NCI-H345 treated with DMSO at 0.1 percent for 48 hours (cell line): ENCODE results near the gene GDF11.
"Not testable (repeated sequence)": the region's sequence is repeated elsewhere in the genome, so short reads cannot be mapped to it uniquely, and the experiment has no call there.

Source experiments
- DNase-seq: peaks from one replicate; lab custom pipeline; 2025; ENCODE audit not compliant: unreplicated experiment; lab: John Stamatoyannopoulos, UW

GDF11 gene

DNA sequence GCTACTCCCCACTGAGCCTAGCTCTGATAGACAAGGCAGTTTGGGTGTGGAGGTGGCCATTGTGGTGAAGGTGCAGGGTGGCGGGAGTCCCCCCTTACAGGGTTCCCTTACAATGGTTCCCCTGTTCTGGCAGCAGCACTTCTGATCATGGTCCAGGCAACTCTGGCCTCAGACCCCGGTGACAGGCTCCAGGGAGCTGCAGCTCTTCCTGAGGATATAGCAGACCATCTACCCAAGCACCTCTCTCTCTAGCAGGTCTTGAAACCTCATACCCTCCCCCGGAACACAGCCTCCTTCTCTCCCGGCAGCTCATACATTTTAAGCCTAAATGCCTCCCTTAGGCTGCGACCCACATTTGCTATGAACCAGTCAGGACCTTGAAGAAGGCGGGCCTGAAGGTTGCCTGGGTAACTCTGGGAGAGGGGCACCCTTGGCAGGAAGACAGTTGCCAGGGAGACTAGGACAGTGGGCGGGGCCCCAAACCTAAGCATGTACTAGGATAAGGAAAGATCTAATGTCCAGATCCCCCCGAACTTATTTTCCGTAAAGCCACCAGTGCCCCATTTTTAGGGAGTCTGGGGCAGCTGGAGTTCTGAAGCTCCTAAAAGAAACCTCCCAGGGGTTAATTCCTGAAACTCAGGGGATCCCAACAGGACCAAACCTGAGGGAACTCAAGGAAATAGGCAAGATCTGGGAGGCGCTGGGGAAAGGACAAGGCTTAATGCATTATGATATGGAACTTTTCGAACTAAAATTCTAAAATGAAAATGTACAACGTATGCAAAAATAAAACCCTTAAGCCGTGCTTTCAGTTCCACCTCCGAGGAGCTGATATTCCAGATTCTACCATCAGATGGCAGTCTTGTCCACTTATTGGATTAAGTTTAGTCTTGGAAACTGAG, 4.5 kb upstream of the GDF11 start:
- peak; percentile 75 for DNase-seq

DNA sequence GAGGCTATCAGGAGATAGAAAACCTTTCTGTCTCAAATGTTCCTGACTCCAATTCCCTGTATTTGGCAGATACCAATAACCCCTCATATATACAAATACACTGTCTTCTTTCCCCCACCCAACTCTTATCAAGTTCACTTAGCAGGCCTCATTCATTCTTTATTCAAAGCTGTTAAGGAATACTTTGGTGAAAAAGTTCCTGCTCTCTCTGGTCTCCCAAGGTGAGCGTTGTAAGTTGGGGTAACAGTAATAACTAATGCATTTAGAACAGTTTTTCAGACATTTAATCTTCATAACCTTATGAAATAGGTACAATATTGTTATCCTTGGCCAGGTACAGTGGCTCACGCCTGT, 3.9 kb upstream of the GDF11 start:
- DNase-seq: no peak

DNA sequence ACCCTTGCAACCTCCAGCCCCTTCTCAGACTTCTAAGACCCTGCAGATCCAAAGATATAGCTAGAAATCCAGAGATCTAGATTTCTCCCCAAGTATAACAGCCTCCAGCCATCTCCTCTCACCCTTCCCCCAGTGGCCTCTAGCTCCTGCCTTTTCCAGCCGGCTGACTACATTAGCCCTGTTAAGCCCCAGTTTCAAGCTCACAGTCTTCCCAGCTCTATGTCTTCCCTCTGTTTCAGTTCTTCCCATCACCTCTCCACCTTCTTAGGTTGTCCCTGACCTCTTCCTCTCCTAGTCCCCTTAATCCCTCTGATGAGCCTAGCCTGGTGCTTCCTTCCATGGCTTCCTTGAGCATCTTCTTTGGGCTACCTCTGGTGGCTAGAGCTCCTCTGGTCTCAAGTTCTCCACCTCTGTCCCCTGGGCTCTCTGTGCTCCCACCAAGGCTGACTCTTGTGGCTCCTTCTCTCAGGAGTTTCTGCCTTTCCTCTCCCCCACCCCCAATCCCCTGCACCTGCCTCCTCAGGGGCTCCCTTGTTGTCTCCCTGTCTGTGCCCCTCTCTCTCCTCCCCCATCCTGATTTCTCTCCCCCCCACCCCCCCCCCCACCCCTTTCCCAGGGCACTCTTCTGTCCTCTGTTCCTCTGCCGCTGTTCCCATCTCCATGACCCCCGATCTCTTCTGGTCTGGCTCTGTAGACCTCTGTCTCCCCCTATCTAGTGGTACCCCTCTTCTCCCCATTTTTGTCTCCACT, 816 bp upstream of the GDF11 start:
- DNase-seq: no peak

DNA sequence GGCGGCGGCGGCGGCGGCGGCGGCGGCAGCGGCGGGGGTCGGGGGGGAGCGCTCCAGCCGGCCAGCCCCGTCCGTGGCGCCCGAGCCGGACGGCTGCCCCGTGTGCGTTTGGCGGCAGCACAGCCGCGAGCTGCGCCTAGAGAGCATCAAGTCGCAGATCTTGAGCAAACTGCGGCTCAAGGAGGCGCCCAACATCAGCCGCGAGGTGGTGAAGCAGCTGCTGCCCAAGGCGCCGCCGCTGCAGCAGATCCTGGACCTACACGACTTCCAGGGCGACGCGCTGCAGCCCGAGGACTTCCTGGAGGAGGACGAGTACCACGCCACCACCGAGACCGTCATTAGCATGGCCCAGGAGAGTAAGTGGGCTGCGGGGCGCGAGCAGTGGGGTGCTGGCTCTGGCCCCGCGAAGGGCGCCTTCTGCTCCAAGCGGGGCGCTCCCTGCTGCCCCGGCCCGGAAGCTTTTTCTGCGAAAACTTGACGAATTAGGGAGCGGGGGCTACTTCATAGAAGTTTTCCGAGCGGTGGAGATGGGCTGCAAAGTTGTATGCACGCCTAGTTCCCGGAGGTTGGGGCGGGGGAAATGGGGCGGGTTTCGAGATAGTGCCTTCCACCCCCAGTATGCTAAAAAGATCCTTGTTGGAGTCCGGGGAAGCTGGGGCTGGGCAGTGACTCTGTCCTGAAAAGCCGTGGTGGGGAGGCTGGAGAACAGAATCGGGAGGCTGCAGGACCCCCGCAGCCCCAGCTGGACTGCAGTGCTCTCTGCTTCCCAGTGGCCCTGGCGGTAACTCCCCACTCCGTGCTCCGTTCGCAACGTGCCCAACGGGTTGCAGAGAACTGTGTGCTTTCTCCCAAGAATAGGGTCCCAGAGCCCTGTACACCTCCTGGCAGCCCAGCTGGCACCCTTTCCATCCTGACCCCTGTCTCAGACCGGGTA, 751 bp downstream of the GDF11 start:
- no peak for DNase-seq

DNA sequence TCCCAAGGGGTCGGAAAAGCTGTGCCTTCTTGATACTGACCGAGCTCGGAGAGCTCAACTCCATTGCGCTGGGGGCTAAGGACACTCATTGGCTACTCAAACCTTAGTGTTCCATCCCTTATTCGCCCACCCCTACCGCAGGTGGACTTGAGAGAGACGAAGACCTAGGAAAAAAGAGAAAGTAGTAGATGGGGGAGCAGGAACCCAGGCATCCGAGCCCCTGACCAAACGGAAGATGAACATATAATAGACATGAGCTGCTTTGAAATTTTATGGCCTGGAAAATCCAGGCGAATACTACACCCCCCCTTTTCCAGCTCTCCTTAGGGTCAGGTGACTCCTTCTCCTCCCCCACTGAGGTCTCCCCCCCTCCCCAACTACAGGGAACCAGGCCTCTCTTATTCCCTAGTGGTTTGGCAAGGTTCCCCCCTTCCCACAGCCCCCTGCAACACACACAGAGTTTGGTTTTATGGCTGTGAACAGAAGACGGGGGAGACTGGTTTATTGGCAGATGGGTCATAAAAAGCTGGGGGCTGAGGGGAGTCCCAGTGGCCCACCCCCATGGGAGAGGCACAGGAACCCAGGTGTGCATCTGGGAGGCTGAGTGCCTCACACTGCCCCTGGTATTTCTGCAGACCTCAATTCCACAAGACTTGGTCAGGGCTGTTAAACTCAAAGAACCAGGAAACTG, 1.6 kb downstream of the GDF11 start:
- no peak for DNase-seq

DNA sequence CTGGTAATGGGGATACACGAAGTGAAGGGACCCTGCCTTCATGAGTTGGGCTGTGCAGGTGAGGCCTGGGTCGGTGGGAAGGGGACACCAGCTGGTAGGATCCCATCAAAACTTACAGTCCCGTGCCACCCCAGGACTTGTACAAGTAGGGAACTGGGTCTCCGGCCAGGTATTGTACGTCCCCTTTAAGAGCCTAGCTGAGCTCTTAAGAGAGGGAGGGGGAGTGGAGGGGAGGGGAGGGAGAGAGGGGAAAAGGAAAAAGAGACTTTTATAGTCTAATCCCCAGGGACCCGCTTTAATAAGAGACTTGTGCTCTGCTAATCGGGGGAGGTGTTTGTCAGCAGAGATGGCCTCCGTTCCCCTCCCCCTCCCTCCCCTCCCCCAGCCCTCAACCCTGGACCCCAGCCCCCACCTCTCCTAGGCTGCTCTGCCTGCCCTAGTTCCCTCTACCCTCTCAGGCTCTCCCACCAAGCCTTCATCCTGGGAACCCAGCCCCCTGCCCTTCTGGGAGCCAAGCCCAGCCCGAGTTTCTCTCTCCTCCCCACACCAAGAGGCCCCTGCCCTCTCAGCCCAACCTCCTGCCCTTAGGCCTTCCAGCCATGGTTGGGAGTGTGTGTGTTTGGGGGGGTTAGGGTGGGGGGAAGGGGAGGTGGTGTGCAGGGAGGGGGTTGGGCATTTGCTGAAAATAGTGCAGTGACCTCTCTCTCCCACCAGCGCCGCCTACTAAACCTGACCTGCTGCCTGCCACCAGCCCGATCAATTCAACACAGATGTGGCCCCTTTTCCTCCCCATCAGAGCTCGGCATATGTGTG, 2.6 kb downstream of the GDF11 start:
- DNase-seq: peak; percentile 33

DNA sequence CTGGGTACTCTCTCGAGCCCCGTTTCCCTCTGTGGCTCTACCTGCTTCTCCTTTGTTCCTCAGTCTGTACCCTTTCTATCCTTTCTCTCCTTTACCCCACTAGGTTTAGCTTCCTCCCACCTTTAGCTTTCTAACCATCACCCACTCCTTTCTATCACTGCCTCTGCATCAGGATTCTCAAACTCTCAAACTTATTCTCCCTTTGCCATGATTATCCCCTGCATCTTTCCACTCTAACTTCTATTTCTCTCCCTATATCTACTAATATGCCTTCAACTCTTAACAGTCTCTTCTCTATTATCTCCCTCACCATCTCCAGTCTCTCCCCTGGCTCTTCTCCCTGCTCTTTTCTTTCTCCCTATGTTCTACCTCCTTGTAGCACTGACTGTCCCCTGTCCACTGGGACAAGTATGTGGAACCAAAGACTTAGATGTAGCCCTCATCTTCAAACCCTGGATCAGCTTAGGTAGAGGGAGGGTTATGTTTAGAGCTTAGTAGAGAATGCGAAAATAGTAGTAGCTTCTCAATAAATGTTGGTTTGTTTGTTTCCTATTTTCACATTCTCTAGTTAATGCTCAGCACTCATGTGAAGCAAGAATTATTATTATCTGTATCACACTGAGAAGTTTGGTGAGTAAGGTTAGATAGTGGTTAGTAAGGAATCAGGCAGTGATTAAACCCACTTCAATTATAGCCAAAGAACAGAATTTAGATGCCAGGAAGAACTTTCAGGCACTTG, 3.4 kb downstream of the GDF11 start:
- DNase-seq: no peak

DNA sequence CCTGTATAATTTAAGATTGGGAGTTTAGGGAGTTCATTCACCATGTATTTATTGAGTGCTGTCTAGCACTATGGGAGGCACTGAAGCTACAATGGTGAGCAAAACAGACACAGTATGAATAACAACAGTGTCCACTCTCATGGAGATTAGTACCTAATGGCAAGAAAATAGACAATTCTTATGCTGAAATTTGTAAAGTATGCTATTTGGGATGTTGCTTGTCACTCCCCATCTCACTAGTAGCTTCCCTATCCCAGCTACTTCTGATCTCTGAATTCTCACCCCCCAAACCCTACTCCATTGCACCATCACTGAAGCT, 4.0 kb downstream of the GDF11 start:
- DNase-seq: no peak

DNA sequence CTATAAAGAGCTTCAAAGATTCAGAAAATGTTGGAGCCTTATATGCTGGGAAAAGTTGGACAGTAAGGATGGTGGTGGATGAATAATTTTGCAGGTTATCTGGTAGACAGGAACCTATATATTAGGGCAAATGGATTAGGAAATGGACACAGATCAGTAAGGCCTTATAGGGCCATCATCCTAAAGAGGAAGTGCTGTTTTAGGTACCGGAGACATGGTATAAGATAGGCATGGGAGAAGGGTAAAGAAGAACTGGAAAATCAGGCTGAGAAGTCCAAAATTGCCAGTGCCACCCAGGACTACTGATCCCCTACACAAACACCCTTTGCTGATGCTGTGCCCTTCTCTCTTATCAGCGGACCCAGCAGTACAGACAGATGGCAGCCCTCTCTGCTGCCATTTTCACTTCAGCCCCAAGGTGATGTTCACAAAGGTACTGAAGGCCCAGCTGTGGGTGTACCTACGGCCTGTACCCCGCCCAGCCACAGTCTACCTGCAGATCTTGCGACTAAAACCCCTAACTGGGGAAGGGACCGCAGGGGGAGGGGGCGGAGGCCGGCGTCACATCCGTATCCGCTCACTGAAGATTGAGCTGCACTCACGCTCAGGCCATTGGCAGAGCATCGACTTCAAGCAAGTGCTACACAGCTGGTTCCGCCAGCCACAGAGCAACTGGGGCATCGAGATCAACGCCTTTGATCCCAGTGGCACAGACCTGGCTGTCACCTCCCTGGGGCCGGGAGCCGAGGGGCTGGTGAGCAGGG, 5.5 kb downstream of the GDF11 start:
- no peak for DNase-seq

DNA sequence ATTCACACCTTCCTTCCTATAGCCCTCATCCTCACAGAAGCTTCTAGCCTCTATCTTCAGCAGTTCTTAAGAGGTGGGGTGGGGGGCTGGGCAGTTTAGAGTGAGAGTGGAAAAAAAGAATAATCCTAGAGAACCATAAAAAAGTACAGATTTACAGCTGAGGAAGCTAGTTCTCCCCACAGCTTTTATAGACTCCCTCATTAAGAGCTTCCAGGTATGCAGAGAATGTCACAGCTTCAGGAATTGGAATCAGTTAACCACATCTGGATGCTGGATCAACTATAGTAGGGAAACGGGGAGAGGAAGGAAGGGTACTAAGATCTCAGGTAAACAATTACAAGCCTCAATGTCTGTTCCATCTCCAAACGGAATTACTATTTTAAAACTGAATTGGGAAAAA, 12.3 kb downstream of the GDF11 start:
- DNase-seq: no peak

DNA sequence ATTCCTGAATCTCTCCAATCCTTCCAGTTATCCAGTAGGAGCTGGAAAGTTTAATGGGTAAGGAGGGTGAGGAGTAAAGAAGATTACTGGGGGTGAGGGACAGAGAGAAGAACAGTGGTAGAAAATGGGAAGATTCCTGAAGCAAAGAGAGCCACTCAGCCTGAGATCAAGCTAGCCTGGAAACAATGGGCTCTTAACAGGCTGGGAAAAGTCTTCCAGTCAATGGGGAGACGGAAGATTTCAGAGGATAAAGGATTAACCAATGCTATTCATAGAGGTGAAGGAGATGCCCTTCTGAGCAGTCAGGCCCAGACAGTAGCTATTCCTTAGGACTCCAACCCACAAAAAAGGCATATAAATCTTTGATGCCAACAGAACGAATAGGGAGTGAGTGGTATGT, 14.8 kb downstream of the GDF11 start:
- DNase-seq: no peak

DNA sequence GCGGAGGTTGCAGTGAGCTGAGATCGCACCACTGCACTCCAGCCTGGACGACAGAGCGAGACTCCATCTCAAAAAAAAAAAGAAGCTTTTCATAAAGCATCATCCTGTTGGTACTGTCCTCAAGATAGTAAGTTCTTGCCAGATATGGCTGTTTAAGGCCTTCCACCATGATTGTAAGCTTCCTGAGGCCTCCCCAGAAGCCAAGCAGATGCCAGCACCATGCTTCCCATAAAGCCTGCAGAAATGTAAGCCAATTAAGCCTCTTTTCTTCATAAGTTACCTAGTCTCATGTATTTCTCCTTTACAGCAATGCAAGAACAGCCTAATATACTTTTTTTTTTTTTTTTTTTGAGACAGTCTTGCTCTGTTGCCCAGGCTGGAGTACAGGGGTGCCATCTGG, 15.7 kb downstream of the GDF11 start:
- DNase-seq: not testable (repeated sequence)

DNA sequence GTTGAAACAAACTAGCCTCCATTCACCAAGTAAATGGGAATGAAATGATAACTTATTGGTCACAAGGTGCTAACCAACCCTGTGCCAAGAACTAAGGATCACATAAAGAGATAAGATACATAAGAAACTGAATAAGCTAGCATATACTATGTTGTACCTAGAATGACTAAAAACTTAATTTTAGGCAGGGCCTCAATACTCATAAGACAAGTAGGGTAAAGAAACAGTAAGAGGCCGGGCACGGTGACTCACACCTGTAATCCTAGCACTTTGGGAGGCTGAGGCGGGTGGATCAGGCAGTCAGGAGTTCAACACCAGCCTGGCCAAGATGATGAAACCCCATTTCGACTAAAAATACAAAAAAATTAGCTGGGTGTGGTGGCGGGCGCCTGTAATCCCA, 17.7 kb downstream of the GDF11 start:
- DNase-seq: no peak

DNA sequence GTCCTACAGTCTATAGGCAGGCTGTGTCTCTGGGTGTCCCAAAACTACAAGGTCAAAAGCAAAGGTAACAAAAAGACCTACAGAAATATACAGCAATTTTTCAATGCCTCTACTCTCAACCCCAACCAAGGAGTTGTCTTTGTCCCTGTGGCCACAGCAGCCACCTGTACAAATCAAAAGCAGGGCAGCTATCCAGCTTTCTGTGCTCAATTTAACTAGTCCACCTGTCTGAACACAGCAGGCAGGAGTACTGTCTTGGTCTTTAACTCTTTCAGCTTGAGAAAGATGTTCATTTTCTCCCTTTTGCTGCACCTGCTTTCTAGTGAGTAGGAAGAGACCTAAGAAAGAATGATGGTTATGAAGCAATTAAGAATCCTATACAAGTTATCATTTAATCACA, 19.7 kb downstream of the GDF11 start:
- DNase-seq: no peak

DNA sequence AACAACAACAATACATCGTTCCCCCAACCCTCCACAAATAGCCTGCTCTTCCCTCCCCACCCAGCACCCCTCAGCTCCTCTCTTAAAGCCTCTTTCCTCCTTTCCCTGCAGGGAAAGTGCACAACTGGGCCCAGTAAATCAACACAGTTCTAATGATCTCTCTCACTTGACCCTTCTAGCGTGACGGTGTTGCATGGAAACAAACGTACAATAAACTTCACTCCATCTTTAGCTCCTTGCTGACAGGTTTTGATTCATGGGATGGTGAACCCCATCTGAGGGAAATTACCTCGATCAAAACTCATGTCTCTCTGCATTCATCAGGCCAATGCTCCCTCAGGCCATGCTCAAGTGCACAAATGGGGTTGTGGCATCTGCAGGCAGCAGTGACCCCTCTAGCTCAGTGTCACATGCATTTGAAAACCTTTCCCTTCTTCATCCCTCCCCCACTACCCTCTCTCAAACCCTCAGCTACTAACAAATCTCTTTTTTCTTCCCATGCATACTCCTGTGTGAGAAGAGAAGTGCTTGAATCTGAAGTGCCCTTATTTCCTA, 22.9 kb downstream of the GDF11 start:
- peak; percentile 17 for DNase-seq

DNA sequence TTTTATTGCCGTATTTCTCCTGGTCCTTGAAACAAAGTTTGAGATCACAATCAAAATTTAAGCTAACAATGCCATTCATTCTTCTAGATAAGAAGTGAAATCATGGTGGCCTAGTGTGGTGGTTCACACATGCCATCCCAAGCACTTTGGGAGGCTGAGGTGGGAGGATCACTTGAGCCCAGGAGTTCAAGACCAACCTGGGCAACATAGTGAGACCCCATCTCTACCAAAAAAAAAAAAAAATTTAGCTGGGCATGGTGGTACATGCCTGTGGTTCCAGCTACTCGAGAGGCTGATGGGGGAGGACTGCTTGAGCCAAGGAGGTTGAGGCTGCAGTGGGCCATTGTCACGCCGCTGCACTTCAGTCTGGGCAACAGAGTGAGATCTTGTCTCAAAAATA, 24.2 kb downstream of the GDF11 start:
- no peak for DNase-seq

DNA sequence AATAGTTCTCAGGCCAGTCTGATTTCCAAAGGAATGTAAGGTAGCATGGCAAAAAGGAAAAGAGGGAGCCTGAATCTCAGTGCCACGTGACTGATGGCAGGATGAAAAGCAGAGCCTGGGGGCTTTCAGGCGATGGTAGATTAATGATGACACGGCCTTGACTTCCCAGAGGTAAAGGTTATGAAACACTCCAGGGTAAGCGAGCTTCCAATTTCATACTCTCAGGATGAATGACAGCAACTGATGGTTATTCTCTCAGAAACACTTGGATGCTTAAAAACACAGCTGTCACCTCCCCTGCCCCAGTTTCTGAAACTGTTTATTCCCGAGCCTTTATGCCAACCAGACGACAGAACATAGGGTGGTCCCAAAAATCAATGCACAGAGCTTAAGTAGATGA, 28.8 kb downstream of the GDF11 start:
- no peak for DNase-seq

DNA sequence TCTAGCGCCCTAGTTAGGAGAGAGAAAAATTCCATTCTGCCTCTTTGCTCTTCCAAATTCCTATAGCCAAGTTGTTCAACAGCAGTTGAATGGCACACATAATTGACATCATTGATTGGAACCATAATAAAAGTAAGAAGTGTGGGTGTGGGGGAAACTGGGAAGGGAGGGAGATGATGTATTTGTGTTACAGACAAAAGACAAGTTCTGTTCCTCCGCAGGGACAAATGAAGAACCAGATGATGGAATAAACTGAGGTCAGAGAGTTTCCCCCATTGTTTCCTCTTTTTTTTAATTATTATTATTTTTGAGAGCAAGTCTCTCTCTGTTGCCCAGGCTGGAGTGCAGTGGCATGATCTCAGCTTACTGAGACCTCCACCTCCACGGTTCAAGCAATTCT, 34.9 kb downstream of the GDF11 start:
- DNase-seq: no peak
